ENCODE measurements around the gene PDZRN3.

DNA sequence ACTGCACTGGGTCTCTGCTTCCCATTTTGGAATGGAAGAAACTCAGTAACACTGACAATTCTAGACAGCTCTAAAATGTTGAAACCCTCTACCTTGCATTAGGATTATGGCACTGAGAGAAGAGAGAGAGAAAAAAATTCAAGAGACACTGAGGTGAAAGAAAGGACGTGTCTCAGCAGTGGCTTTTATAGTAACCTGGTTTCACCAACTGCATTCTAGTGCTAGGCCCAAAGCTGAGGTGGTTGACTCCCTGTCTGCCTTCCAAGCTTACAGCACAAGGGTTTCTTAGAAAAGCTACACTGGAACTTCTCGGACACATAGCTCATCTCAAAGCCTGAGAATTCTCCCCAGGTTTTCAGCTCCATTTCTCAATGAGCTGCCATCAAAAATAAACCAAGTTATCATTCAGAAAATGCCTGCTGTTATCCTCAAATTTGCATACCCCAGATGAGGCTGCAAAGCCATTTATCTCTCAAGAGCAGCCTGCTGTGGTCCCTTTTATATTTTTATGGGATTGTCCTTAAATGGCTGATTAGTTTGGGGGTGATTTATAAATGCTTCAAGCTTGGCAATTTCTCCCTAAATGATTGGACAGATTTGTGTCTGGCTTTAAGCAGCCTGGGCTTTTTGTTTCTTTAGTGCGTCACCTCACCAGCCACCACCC lies 283.3 kb downstream of the PDZRN3 start:
- no peak for TF ChIP-seq POLR2A (IDR thresholded peaks at IDR 0.05)
- TF ChIP-seq, protein P1, sequence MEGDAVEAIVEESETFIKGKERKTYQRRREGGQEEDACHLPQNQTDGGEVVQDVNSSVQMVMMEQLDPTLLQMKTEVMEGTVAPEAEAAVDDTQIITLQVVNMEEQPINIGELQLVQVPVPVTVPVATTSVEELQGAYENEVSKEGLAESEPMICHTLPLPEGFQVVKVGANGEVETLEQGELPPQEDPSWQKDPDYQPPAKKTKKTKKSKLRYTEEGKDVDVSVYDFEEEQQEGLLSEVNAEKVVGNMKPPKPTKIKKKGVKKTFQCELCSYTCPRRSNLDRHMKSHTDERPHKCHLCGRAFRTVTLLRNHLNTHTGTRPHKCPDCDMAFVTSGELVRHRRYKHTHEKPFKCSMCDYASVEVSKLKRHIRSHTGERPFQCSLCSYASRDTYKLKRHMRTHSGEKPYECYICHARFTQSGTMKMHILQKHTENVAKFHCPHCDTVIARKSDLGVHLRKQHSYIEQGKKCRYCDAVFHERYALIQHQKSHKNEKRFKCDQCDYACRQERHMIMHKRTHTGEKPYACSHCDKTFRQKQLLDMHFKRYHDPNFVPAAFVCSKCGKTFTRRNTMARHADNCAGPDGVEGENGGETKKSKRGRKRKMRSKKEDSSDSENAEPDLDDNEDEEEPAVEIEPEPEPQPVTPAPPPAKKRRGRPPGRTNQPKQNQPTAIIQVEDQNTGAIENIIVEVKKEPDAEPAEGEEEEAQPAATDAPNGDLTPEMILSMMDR (IDR thresholded peaks at IDR 0.05), result no peak
